GM21526 (cell line): ENCODE measurements around the gene SPRR3.

Experiments
- ATAC-seq: cut with Tn5 transposase; IDR thresholded peaks from one replicate; pipeline ENCODE4 v1.9.1; 2021; ENCODE audit warnings: moderate library complexity; ENCODE audit not compliant: unreplicated experiment, low FRiP score

SPRR3 gene

GRCh38 chr1:153040950-153041631, 39.5 kb downstream of the SPRR3 start, which contains the start of gene SPRR2D:
SPRR2D (minus strand) TSS chr1:153041120; CDS start chr1:153040346, 774 bp downstream.
- no peak for ATAC-seq

GRCh38 chr1:153049211-153049610, 47.7 kb downstream of the SPRR3 start:
- ATAC-seq = no peak
